Caco-2 (cell line): ENCODE measurements around the gene ABCB11. TPM values are rescaled to one million over a fixed set of nuclear protein-coding genes. Genes with fewer than 3 reads are reported as not detected.
"Not testable (repeated sequence)": the region's sequence is repeated elsewhere in the genome, so short reads cannot be mapped to it uniquely, and the experiment has no call there.

ENCODE experiments used
- BruUV-seq: library from RNA; stranded (reverse); fragments of 400-500 nt; replicated peaks from 2 replicates; lab custom pipeline; 2021; lab: Mats Ljungman, UMichigan
- CTCF ChIA-PET: fragments of 300-600 bp; sonication (Branson Sonifier 250); formaldehyde crosslinking; loops from one replicate; lab custom pipeline; 2022; ENCODE audit warnings: antibody characterized with exemption; lab: Charles Lee
- POLR2A ChIA-PET: fragments of 300-600 bp; sonication (Branson Sonifier 250); formaldehyde crosslinking; loops from one replicate; lab custom pipeline; 2022; ENCODE audit warnings: antibody characterized with exemption; lab: Charles Lee
- DNase-seq, 2 experiments: peaks; one replicate each; pipeline versions ENCODE4 v3.0.0 to v3.0.0-alpha.2; 2020 to 2022
- H3K27me3 ChIP-seq: replicated peaks from 2 replicates; pipeline ENCODE4 v1.6.0; 2011; ENCODE audit warnings: low read length; ENCODE audit not compliant: control insufficient read depth, insufficient read depth
- H3K36me3 ChIP-seq: 2 replicates; pipeline ENCODE4 v1.5.1; 2011; ENCODE audit warnings: low read length; ENCODE audit not compliant: control insufficient read depth, insufficient read depth
- H3K4me1 ChIP-seq: fragments of 250-450 bp; sonication (Bioruptor Pico); 2 replicates; pipeline ENCODE4 v1.5.1; 2020; ENCODE audit warnings: mild to moderate bottlenecking
- H3K4me3 ChIP-seq: 2 replicates; pipeline ENCODE4 v1.5.1; 2011; ENCODE audit warnings: low read depth, mild to moderate bottlenecking, control low read depth, low read length
- H3K9me3 ChIP-seq: fragments of 250-450 bp; sonication (Bioruptor Pico); 2 replicates; pipeline ENCODE4 v1.5.1; 2020; ENCODE audit warnings: mild to moderate bottlenecking, moderate library complexity
- H3K27ac Mint-ChIP-seq: one replicate; pipeline ENCODE4 v1.8.0; 2022; ENCODE audit warnings: mixed read lengths; ENCODE audit not compliant: unreplicated experiment
- H3K27me3 Mint-ChIP-seq: one replicate; pipeline ENCODE4 v1.8.0; 2022; ENCODE audit warnings: mixed read lengths; ENCODE audit not compliant: insufficient read depth, unreplicated experiment
- H3K36me3 Mint-ChIP-seq: one replicate; pipeline ENCODE4 v1.8.0; 2022; ENCODE audit warnings: mild to moderate bottlenecking, mixed read lengths; ENCODE audit not compliant: insufficient read depth, unreplicated experiment
- H3K4me1 Mint-ChIP-seq: one replicate; pipeline ENCODE4 v1.8.0; 2022; ENCODE audit warnings: low read depth, mixed read lengths; ENCODE audit not compliant: unreplicated experiment
- H3K4me3 Mint-ChIP-seq: one replicate; pipeline ENCODE4 v1.8.0; 2022; ENCODE audit warnings: mild to moderate bottlenecking, moderate library complexity, mixed read lengths; ENCODE audit not compliant: unreplicated experiment
- H3K9me3 Mint-ChIP-seq: one replicate; pipeline ENCODE4 v1.8.0; 2022; ENCODE audit warnings: mixed read lengths; ENCODE audit not compliant: unreplicated experiment
- intact Hi-C: fragments of 100-400 bp; cut with micrococcal nuclease; formaldehyde crosslinking; loops from one replicate; pipeline ENCODE4 v1.10.0; 2022; ENCODE audit not compliant: unreplicated experiment
- total RNA-seq: library from RNA; stranded (reverse); gene quantifications from 2 replicates; pipeline ENCODE4 v1.2.3, GENCODE V29; 2022
- TF ChIP-seq, protein P1 (sequence below), 2 experiments: fragments of 200-600 bp in 1 of 2; IDR thresholded peaks; 1 replicate in 1 of 2; 2 replicates in 1 of 2; pipeline versions ENCODE4 v1.5.1 to v1.8.0; 2011 to 2022; ENCODE audit warnings: antibody characterized with exemption in 1 of 2, control low read depth in 1 of 2, inconsistent platforms in 1 of 2, low read depth in 1 of 2, low read length in 1 of 2, mild to moderate bottlenecking in 1 of 2, moderate library complexity in 1 of 2; ENCODE audit not compliant: insufficient read depth in 1 of 2, severe bottlenecking in 1 of 2, unreplicated experiment in 1 of 2

ABCB11 gene
- total RNA-seq, 1 experiment from 2014 or later = not detected

DNA sequence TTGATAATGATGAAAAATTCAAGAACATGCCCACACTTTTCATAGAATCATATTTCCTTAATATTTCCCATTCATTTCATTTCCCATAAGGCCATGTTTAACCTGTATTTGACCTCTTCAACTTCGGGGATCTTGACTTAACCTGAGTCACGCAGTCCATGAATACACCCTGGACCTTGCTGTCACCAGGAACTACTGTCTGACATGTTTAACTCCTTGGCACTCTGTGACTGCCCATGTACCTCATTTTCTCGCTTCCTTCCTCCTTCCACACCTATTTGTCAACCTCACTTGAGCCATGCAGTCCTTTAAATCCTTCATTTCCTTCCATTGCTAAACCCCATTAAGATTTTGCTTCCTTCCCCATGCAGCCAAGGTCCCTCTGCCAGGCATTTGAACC lies 16.3 kb downstream of the ABCB11 start:
- Mint-ChIP-seq H3K36me3 (no peaks in the 10 kb centered on the region), H3K9me3 (no peaks in the 10 kb centered on the region), H3K4me1 (peaks cover 7% of the 10 kb centered on the region), H3K27me3 (peaks cover 14% of the 10 kb centered on the region), H3K4me3 (no peak overlapping the region), H3K27ac (no peak overlapping the region)
- no peaks in the 10 kb centered on the region for H3K27me3 ChIP-seq
- intact Hi-C loops = no loop called here
- DNase-seq = no peak
- POLR2A ChIA-PET = no interaction called here
- no peaks in the 10 kb centered on the region for H3K36me3 ChIP-seq
- CTCF ChIA-PET = interaction anchor here (0.5 kb wide), 1 partner anchor 23 kb away, joined by 6 read pairs; no protein-coding TSS in a partner anchor
- BruUV-seq = no TSS peak
- H3K4me3 ChIP-seq = no peak overlapping the region
- H3K9me3 ChIP-seq = no peaks in the 10 kb centered on the region
- peaks cover 13% of the 10 kb centered on the region; the same call in 1 of the 2 replicates for H3K4me1 ChIP-seq
- TF ChIP-seq, protein P1, sequence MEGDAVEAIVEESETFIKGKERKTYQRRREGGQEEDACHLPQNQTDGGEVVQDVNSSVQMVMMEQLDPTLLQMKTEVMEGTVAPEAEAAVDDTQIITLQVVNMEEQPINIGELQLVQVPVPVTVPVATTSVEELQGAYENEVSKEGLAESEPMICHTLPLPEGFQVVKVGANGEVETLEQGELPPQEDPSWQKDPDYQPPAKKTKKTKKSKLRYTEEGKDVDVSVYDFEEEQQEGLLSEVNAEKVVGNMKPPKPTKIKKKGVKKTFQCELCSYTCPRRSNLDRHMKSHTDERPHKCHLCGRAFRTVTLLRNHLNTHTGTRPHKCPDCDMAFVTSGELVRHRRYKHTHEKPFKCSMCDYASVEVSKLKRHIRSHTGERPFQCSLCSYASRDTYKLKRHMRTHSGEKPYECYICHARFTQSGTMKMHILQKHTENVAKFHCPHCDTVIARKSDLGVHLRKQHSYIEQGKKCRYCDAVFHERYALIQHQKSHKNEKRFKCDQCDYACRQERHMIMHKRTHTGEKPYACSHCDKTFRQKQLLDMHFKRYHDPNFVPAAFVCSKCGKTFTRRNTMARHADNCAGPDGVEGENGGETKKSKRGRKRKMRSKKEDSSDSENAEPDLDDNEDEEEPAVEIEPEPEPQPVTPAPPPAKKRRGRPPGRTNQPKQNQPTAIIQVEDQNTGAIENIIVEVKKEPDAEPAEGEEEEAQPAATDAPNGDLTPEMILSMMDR (IDR thresholded peaks at IDR 0.05; ENCODE audit: insufficient read depth in 1 of 2, low read depth in 1 of 2, low read length in 1 of 2, severe bottlenecking in 1 of 2, unreplicated experiment in 1 of 2) = no peak

DNA sequence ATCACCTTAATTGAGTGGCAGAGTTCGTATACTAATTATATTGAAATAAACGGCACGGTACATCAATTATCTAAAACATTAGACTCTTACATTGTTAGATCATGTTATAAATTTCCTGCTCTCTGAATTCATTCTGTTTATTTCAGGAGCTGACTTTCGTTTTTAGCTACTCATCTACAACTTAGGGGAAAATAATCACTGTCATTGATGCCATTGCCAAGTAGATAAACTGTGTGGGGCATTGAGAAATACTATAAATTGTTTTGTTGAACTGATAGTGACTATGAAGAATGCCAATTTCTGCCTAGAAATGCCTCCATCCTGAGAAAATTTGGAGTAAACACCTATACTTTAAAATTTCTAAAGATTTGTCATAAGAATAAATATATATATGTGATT lies 17.5 kb downstream of the ABCB11 start:
- intact Hi-C loops = no loop called here
- no TSS peak for BruUV-seq
- H3K9me3 Mint-ChIP-seq = no peaks in the 10 kb centered on the region
- no peak for DNase-seq
- CTCF ChIA-PET = no interaction called here
- H3K27ac Mint-ChIP-seq = no peak overlapping the region
- Histone ChIP-seq H3K27me3 (no peaks in the 10 kb centered on the region), H3K4me1 (peaks cover 13% of the 10 kb centered on the region; the same call in 1 of the 2 replicates), H3K9me3 (no peaks in the 10 kb centered on the region), H3K4me3 (no peak overlapping the region), H3K36me3 (no peaks in the 10 kb centered on the region)
- H3K4me1 Mint-ChIP-seq = peaks cover 7% of the 10 kb centered on the region
- H3K27me3 Mint-ChIP-seq = peaks cover 8% of the 10 kb centered on the region
- H3K36me3 Mint-ChIP-seq = no peaks in the 10 kb centered on the region
- TF ChIP-seq, protein P1 (IDR thresholded peaks at IDR 0.05; ENCODE audit: insufficient read depth in 1 of 2, low read depth in 1 of 2, low read length in 1 of 2, severe bottlenecking in 1 of 2, unreplicated experiment in 1 of 2) = no peak
- no peak overlapping the region for H3K4me3 Mint-ChIP-seq
- POLR2A ChIA-PET = no interaction called here

DNA sequence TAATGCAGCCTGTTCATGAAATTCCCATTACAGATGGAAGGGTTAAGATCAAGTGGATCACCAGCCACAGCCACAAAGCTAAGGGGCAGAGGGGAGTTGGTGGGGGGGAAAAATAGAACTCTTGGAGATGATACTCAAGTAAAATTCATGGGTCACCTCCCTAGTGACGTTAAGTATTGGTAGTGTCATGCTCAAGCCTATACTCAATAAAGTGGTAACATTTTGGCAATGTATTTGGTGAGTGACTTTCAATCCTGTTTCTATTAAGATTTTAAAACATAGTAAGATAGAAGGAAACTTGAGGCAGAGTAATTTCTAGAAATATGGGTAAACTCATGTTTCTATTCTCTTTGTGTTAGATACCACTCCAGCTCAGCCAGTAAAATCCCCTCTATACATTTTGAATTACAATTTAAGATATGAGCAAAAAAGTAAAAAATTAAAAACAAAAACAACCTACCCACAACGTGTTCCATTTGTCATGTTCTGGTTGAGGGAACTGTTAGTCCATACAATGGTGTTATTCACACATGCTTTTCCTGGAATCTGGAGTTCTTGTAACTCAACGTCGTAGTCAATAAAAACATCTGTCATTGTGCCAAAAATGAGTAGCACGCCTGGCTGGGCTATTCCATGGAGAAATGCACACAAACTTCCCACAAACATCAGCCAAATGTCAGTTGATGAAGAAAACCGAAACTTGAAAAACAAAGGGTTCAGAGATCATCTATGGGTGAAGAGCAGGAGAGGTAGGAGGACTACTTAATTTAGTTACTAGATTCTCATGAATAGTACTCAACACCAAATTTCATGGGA lies 18.1 kb downstream of the ABCB11 start:
- no peaks in the 10 kb centered on the region for H3K36me3 ChIP-seq
- TF ChIP-seq, protein P1 (IDR thresholded peaks at IDR 0.05; ENCODE audit: insufficient read depth in 1 of 2, low read depth in 1 of 2, low read length in 1 of 2, severe bottlenecking in 1 of 2, unreplicated experiment in 1 of 2) = no peak
- no peak overlapping the region for H3K4me3 Mint-ChIP-seq
- no peaks in the 10 kb centered on the region for H3K27me3 ChIP-seq
- H3K27ac Mint-ChIP-seq = no peak overlapping the region
- H3K4me1 Mint-ChIP-seq = peaks cover 7% of the 10 kb centered on the region
- H3K9me3 Mint-ChIP-seq = no peaks in the 10 kb centered on the region
- H3K36me3 Mint-ChIP-seq = no peaks in the 10 kb centered on the region
- no peak overlapping the region for H3K4me3 ChIP-seq
- H3K4me1 ChIP-seq = peaks cover 13% of the 10 kb centered on the region; the same call in 1 of the 2 replicates
- BruUV-seq = no TSS peak
- H3K9me3 ChIP-seq = no peaks in the 10 kb centered on the region
- DNase-seq = no peak
- ChIA-PET CTCF (no interaction called here), POLR2A (no interaction called here)
- peaks cover 11% of the 10 kb centered on the region for H3K27me3 Mint-ChIP-seq
- intact Hi-C loops = no loop called here

DNA sequence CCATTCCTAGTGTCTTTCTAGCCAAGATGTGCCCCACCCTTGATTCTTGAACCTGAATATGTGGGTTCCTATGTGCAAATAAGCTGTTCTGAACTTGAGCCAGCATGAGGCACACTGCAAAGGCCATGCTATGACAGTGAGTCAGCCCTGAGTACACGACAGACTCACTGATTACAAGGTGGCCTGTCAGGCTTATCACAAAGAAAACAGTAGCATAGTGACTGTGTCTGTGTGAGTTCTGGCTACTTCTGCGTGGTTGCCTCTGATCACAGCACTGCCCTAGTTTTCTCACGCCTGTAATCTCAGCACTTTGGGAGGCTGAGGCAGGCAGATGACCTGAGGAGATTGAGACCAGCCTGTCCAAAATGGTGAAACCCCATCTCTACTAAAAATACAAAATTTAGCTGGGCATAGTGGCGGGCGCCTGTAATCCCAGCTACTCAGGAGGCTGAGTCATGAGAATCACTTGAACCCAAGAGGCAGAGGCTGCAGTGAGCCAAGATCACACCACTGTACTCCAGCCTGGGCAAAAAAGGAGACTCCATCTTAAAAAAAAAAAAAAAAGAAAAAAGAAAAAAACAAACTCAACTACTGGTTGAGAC lies 18.8 kb downstream of the ABCB11 start:
- H3K9me3 Mint-ChIP-seq, intact Hi-C loops, H3K36me3 ChIP-seq, H3K4me3 ChIP-seq, H3K4me1 Mint-ChIP-seq, H3K36me3 Mint-ChIP-seq, POLR2A ChIA-PET, BruUV-seq, H3K27ac Mint-ChIP-seq, H3K27me3 ChIP-seq, H3K9me3 ChIP-seq, H3K4me3 Mint-ChIP-seq: not testable (repeated sequence)
- H3K27me3 Mint-ChIP-seq = peaks cover 11% of the 10 kb centered on the region
- H3K4me1 ChIP-seq = peaks cover 13% of the 10 kb centered on the region; the same call in 1 of the 2 replicates
- peak; percentile 45 to 68 for DNase-seq
- CTCF ChIA-PET = interaction anchor here (0.6 kb wide), 1 partner anchor 91 kb away, joined by 5 read pairs; no protein-coding TSS in a partner anchor
